Neural progenitor cell (in vitro differentiated cells): ENCODE data around the gene CD4. TPM values are rescaled to one million over a fixed set of nuclear protein-coding genes. Genes with fewer than 3 reads are reported as not detected.
A peak's percentile ranks its signal among the peaks of the same experiment; 100 is the strongest.

Experiments
- DNase-seq: peaks from one replicate; pipeline ENCODE4 v3.0.0-alpha.2; 2016; ENCODE audit warnings: low spot score
- H2AFZ ChIP-seq: fragments of 200-600 bp; sonication (generic); replicated peaks from 2 replicates; pipeline ENCODE4 v1.6.1; 2016; ENCODE audit warnings: antibody characterized with exemption
- H3F3A ChIP-seq: fragments of 200-600 bp; sonication (generic); 2 replicates; pipeline ENCODE4 v1.6.1; 2016; ENCODE audit warnings: antibody characterized with exemption, low read depth
- H3K27ac ChIP-seq: fragments of 200-600 bp; sonication (generic); 2 replicates; pipeline ENCODE4 v1.5.1; 2016; ENCODE audit warnings: mild to moderate bottlenecking
- H3K27me3 ChIP-seq: fragments of 200-600 bp; sonication (generic); 2 replicates; pipeline ENCODE4 v1.6.1; 2016; ENCODE audit warnings: mild to moderate bottlenecking, moderate library complexity
- H3K36me3 ChIP-seq: fragments of 200-600 bp; sonication (generic); 2 replicates; pipeline ENCODE4 v1.5.1; 2016
- H3K4me1 ChIP-seq: fragments of 200-600 bp; sonication (generic); 2 replicates; pipeline ENCODE4 v1.6.1; 2016; ENCODE audit warnings: mixed run types
- H3K4me2 ChIP-seq: fragments of 200-600 bp; sonication (generic); 2 replicates; pipeline ENCODE4 v1.6.1; 2016
- H3K4me3 ChIP-seq: fragments of 200-600 bp; sonication (generic); 2 replicates; pipeline ENCODE4 v1.5.1; 2016
- H3K79me2 ChIP-seq: fragments of 200-600 bp; sonication (generic); 2 replicates; pipeline ENCODE4 v1.6.1; 2016; ENCODE audit warnings: low read depth
- H3K9ac ChIP-seq: fragments of 200-600 bp; sonication (generic); 2 replicates; pipeline ENCODE4 v1.6.1; 2016
- H3K9me3 ChIP-seq: fragments of 200-600 bp; sonication (generic); 2 replicates; pipeline ENCODE4 v1.5.1; 2016; ENCODE audit warnings: low read depth
- H4K20me1 ChIP-seq: fragments of 200-600 bp; sonication (generic); 2 replicates; pipeline ENCODE4 v1.6.1; 2016; ENCODE audit warnings: low read depth
- H3K27ac Mint-ChIP-seq: 3 replicates; pipeline ENCODE4 v1.8.0; 2021; ENCODE audit warnings: mixed read lengths
- H3K27me3 Mint-ChIP-seq: 2 replicates; pipeline ENCODE4 v1.8.0; 2022; ENCODE audit warnings: low read depth, mild to moderate bottlenecking, inconsistent platforms, moderate library complexity, mixed read lengths; ENCODE audit not compliant: insufficient read depth
- H3K36me3 Mint-ChIP-seq: 3 replicates; pipeline ENCODE4 v1.8.0; 2021; ENCODE audit warnings: mixed read lengths
- H3K4me1 Mint-ChIP-seq: 3 replicates; pipeline ENCODE4 v1.8.0; 2021; ENCODE audit warnings: mixed read lengths
- H3K4me3 Mint-ChIP-seq: 3 replicates; pipeline ENCODE4 v1.8.0; 2021; ENCODE audit warnings: mild to moderate bottlenecking, moderate library complexity, mixed read lengths
- H3K9me3 Mint-ChIP-seq: 3 replicates; pipeline ENCODE4 v1.8.0; 2020; ENCODE audit warnings: mixed read lengths
- EZH2 ChIP-seq: fragments of 200-600 bp; sonication (generic); IDR thresholded peaks from 2 replicates; pipeline ENCODE4 v1.6.1; 2017; ENCODE audit warnings: antibody characterized with exemption, mild to moderate bottlenecking, moderate library complexity
- EZH2phosphoT487 ChIP-seq: fragments of 200-600 bp; sonication (generic); IDR thresholded peaks from 2 replicates; pipeline ENCODE4 v1.6.1; 2017; ENCODE audit warnings: antibody characterized with exemption
- total RNA-seq: library from RNA; depleted of rRNA; stranded (reverse); fragments of >200 nt; gene quantifications from 2 replicates; pipeline ENCODE4 v1.2.3, GENCODE V29; 2015; ENCODE audit warnings: low replicate concordance
- TF ChIP-seq, protein P1 (sequence below): fragments of 200-600 bp; sonication (generic); IDR thresholded peaks from 2 replicates; pipeline ENCODE4 v1.5.1; 2017; ENCODE audit warnings: antibody characterized with exemption, mild to moderate bottlenecking

The CD4 gene
- total RNA-seq, 1 donor from 2014 or later = 2.5 TPM

DNA sequence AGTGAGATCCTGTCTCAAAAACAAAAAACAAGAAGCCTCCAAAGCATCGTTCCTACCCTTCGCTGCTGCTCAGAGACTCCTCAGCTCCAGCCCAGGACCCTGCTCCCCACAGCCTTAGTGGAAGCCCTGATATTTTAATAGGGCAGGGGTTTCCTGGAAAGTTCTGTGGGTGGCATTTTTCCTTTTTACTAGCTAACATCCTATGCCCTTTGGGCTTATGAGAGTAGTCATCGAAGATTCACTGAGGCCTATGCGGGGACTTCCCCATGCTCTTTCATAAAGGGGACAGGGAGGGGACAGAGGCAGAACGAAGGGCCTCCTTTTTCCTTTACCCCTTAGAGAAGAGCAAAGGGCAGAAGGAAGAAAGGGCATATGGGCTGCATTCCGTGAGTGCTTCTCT lies 8.8 kb upstream of the CD4 start:
- no peak overlapping the region for H3K4me3 Mint-ChIP-seq
- peak overlapping the region; percentile 57 for H3K27ac Mint-ChIP-seq

DNA sequence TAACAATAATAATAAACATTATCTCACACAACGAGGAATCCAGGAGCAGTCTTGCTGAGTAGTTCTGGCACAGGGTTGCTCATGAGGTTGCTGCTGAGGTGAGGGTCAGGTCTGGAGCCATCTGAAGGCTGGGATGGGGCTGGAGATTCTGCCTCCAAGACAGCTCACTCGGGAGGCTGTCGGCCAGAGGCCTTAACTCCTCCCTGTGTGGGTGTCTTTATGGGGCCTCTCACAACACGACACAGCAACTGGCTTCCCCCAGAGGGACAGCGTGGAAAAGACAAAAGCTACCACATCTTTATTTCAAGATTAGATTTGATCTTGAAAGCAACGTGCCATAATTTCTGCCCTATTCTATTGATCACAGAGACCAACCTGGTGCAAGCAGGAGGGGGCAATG lies 7.2 kb upstream of the CD4 start:
- Histone ChIP-seq H3K4me2 (no peak overlapping the region), H3K27me3 (no peaks in the 10 kb centered on the region), H4K20me1 (no peaks in the 10 kb centered on the region), H3K27ac (no peak overlapping the region), H3K9ac (no peak overlapping the region), H3K36me3 (no peaks in the 10 kb centered on the region), H3K9me3 (no peaks in the 10 kb centered on the region), H3F3A (peaks cover 40% of the 10 kb centered on the region), H2AFZ (no peak overlapping the region), H3K4me3 (no peak overlapping the region), H3K79me2 (no peaks in the 10 kb centered on the region), H3K4me1 (peaks cover 50% of the 10 kb centered on the region)
- no peak overlapping the region for H3K4me3 Mint-ChIP-seq
- peak overlapping the region; percentile 13 for H3K27ac Mint-ChIP-seq
- no peak for TF ChIP-seq EZH2phosphoT487
- TF ChIP-seq, protein P1, sequence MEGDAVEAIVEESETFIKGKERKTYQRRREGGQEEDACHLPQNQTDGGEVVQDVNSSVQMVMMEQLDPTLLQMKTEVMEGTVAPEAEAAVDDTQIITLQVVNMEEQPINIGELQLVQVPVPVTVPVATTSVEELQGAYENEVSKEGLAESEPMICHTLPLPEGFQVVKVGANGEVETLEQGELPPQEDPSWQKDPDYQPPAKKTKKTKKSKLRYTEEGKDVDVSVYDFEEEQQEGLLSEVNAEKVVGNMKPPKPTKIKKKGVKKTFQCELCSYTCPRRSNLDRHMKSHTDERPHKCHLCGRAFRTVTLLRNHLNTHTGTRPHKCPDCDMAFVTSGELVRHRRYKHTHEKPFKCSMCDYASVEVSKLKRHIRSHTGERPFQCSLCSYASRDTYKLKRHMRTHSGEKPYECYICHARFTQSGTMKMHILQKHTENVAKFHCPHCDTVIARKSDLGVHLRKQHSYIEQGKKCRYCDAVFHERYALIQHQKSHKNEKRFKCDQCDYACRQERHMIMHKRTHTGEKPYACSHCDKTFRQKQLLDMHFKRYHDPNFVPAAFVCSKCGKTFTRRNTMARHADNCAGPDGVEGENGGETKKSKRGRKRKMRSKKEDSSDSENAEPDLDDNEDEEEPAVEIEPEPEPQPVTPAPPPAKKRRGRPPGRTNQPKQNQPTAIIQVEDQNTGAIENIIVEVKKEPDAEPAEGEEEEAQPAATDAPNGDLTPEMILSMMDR = no peak
- TF ChIP-seq EZH2 = no peak
- no peaks in the 10 kb centered on the region for H3K9me3 Mint-ChIP-seq
- no peak for DNase-seq
- H3K27me3 Mint-ChIP-seq = peaks cover 10% of the 10 kb centered on the region
- peaks cover 48% of the 10 kb centered on the region for H3K4me1 Mint-ChIP-seq
- H3K36me3 Mint-ChIP-seq = peaks cover 5% of the 10 kb centered on the region

More for the DNA sequence above, 8.8 kb upstream of the CD4 start:
- Histone ChIP-seq H3K27ac (no peak overlapping the region), H3F3A (peaks cover 30% of the 10 kb centered on the region), H3K27me3 (no peaks in the 10 kb centered on the region), H3K79me2 (no peaks in the 10 kb centered on the region), H3K9ac (no peak overlapping the region), H3K9me3 (no peaks in the 10 kb centered on the region), H4K20me1 (no peaks in the 10 kb centered on the region), H3K4me3 (no peak overlapping the region), H3K4me1 (peaks cover 40% of the 10 kb centered on the region), H3K4me2 (no peak overlapping the region), H2AFZ (no peak overlapping the region), H3K36me3 (no peaks in the 10 kb centered on the region)
- H3K27me3 Mint-ChIP-seq = peaks cover 14% of the 10 kb centered on the region
- peaks cover 38% of the 10 kb centered on the region for H3K4me1 Mint-ChIP-seq
- peaks cover 13% of the 10 kb centered on the region for H3K36me3 Mint-ChIP-seq
- DNase-seq = no peak
- TF ChIP-seq, protein P1 = no peak
- TF ChIP-seq EZH2 = no peak
- no peak for TF ChIP-seq EZH2phosphoT487
- H3K9me3 Mint-ChIP-seq = no peaks in the 10 kb centered on the region

DNA sequence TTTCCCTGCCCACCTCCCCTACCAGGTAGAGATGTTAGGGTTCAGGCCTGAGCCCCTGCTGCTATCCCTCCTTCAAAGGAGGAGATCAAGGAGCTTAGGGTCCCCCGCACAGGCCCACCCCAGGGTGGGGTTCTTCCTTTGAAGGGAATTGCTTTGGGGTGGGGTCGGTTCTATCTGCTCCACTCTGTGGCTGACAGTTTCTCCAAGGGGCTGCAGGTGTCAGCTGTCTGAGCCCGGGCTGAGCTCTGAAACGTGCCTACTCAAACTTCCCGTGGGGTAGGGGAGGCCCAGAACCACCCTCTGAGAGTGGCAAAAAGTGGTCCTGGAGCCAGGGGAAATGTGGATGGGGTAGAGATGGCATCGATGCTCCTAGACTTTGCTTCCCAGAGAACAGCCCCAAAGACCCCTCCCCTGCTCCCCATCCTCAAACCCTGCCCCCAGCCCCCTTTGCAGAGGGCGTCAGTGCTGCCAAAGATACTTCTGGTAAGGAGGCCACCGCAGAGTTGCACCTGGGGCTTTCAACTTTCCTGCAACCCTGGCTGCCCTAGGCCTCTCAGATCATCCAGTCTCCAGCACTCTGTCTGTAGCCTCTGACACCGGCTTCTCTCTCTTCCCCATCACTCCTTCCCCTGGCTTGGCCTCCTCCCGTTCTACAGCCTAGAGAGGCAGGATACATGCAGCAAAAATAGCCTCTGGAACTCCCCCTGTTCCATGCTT lies 6.3 kb upstream of the CD4 start:
- Mint-ChIP-seq H3K9me3 (no peaks in the 10 kb centered on the region), H3K27ac (peak overlapping the region; percentile 19), H3K4me1 (peaks cover 44% of the 10 kb centered on the region), H3K4me3 (no peak overlapping the region), H3K36me3 (no peaks in the 10 kb centered on the region), H3K27me3 (peaks cover 8% of the 10 kb centered on the region)
- Histone ChIP-seq H3F3A (peaks cover 36% of the 10 kb centered on the region), H3K79me2 (no peaks in the 10 kb centered on the region), H3K4me1 (peaks cover 47% of the 10 kb centered on the region), H3K4me3 (no peak overlapping the region), H3K4me2 (no peak overlapping the region), H2AFZ (no peak overlapping the region), H3K36me3 (no peaks in the 10 kb centered on the region), H4K20me1 (no peaks in the 10 kb centered on the region), H3K9ac (no peak overlapping the region), H3K9me3 (no peaks in the 10 kb centered on the region), H3K27ac (no peak overlapping the region), H3K27me3 (no peaks in the 10 kb centered on the region)
- TF ChIP-seq EZH2 (no peak), EZH2phosphoT487 (no peak)
- TF ChIP-seq, protein P1 = no peak
- DNase-seq = no peak
